ENCODE data around the gene EPAS1.

EPAS1 gene

GRCh38 chr2:46422717-46423394 lies 125.6 kb downstream of the EPAS1 start:
- H3K27ac ChIP-seq, result no peak overlapping the region
- TF ChIP-seq ZFX (IDR thresholded peaks at IDR 0.05) (no peak), CTCF (conservative IDR thresholded peaks at IDR 0.05) (no peak)

- H3K27ac ChIP-seq, result no peak overlapping the region
- TF ChIP-seq CTCF (conservative IDR thresholded peaks at IDR 0.05), result no peak
- TF ChIP-seq ZFX (IDR thresholded peaks at IDR 0.05), result no peak
Observed at GRCh38 chr2:46424937-46425336, 127.7 kb downstream of the EPAS1 start.

GRCh38 chr2:46428911-46429436 lies 131.8 kb downstream of the EPAS1 start:
- no peak overlapping the region for H3K27ac ChIP-seq
- no peak for TF ChIP-seq CTCF (conservative IDR thresholded peaks at IDR 0.05)
- TF ChIP-seq ZFX (IDR thresholded peaks at IDR 0.05), result no peak

- TF ChIP-seq ZFX (IDR thresholded peaks at IDR 0.05) (no peak), CTCF (conservative IDR thresholded peaks at IDR 0.05) (no peak)
- H3K27ac ChIP-seq, result no peak overlapping the region
Observed at GRCh38 chr2:46430413-46430812, 133.2 kb downstream of the EPAS1 start.

GRCh38 chr2:46430992-46431391 lies 133.8 kb downstream of the EPAS1 start:
- TF ChIP-seq CTCF (conservative IDR thresholded peaks at IDR 0.05) (no peak), ZFX (IDR thresholded peaks at IDR 0.05) (no peak)
- no peak overlapping the region for H3K27ac ChIP-seq

- H3K27ac ChIP-seq, result no peak overlapping the region
- TF ChIP-seq CTCF (conservative IDR thresholded peaks at IDR 0.05), result no peak
- TF ChIP-seq ZFX (IDR thresholded peaks at IDR 0.05), result no peak
Observed at GRCh38 chr2:46431481-46432235, 134.5 kb downstream of the EPAS1 start.

- TF ChIP-seq CTCF (conservative IDR thresholded peaks at IDR 0.05), result no peak
- TF ChIP-seq ZFX (IDR thresholded peaks at IDR 0.05), result no peak
- no peak overlapping the region for H3K27ac ChIP-seq
Observed at GRCh38 chr2:46434851-46435273, 137.7 kb downstream of the EPAS1 start.
